Measurements from ENCODE around the gene GHITM.

The GHITM gene

DNA sequence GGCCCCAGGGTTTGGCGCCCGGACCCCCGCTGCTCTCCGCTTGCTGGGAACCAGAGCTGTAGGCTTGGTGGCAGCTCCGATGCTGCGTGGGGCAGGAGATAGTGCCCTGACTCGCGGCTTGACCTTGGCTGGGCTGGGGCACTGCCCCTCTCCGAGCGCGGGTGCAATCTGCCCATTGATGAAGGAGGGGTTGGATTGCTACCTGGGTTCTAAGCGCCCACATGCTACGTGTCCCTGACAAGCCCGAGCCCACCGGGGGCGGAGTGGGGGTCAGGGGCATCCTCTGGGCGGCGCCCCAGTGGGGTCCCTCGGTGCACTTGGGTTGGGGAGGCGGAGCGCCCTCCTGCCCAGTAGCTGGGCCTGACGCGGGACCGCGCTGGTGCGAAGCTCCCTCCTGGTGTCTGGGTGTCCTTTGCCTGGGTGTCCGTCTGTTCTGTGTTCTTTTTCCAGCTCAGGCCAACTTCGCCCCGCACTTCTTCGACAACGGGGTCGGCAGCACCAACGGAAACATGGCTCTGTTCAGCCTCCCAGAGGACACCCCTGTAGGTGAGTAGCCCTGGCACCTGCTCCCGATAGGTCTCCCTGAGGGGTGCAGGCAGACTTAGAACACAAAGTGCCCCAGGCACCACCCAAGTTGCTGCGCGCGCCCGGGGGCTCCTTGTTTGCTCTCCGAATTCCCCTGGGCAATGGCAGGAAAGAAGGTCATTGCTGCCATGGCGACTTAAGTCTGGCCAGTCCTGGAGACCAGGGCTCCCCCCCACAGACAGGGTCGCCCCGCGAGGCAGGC, 55.9 kb downstream of the GHITM start:
- H3K36me3 ChIP-seq (ENCODE audit: control insufficient read depth, low read depth, low read length): no peaks in the 10 kb centered on the region
- no peaks in the 10 kb centered on the region for H3K9me3 ChIP-seq (ENCODE audit: control insufficient read depth, low read depth, low read length)
- no peak overlapping the region for H3K27ac ChIP-seq (ENCODE audit: low read length)
- H3K4me3 ChIP-seq (ENCODE audit: low read length): peak overlapping the region; percentile 63
- no peak overlapping the region for H3K9ac ChIP-seq (ENCODE audit: low read length)
- H3K4me1 ChIP-seq (ENCODE audit: control insufficient read depth, low read depth, low read length): no peaks in the 10 kb centered on the region
- peaks cover 41% of the 10 kb centered on the region for H3K27me3 ChIP-seq (ENCODE audit: control insufficient read depth, insufficient read depth, low read length)

DNA sequence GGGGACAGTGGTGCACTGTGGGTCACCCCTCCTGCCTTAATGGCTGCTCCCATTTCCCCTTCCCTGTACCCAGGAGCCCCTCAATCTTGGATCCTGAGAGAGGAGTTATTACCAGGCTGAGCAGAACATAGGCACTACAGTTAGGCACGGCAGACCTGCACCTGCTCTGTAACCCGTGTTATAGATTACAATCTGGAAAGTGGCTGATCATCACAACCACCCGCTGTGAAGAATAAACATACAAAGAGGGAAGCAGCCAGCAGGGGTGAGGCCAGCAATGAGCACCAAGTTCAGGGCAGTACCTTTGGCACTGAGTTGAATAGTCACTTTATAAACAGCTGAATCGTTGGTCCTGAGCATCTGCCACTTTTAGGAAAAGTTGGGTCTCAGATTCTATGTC, 56.8 kb downstream of the GHITM start:
- H3K4me3 ChIP-seq (ENCODE audit: low read length): no peak overlapping the region
- no peak overlapping the region for H3K9ac ChIP-seq (ENCODE audit: low read length)
- no peaks in the 10 kb centered on the region for H3K9me3 ChIP-seq (ENCODE audit: control insufficient read depth, low read depth, low read length)
- peaks cover 41% of the 10 kb centered on the region for H3K27me3 ChIP-seq (ENCODE audit: control insufficient read depth, insufficient read depth, low read length)
- no peak overlapping the region for H3K27ac ChIP-seq (ENCODE audit: low read length)
- no peaks in the 10 kb centered on the region for H3K36me3 ChIP-seq (ENCODE audit: control insufficient read depth, low read depth, low read length)
- no peaks in the 10 kb centered on the region for H3K4me1 ChIP-seq (ENCODE audit: control insufficient read depth, low read depth, low read length)

DNA sequence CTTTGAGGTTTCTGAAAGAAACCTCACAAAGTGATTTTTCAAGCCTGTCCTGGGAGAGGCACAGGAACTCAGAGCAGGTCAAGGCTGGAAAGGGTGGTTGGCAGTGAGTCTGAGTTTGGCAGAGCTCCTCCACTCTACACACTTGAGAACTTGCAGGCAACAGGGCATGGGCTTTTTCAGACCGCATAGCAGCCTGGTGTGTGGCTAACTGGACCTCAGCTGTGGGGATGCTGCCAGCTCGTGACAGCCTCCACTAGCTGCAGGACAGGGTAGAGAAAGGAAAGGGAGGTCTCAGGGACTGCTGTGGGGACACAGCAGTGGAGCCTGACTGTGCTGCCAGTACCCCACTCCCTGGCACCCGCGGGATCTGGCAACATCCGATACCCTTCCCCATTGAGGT, 57.6 kb downstream of the GHITM start:
- H3K9me3 ChIP-seq (ENCODE audit: control insufficient read depth, low read depth, low read length): no peaks in the 10 kb centered on the region
- no peaks in the 10 kb centered on the region for H3K4me1 ChIP-seq (ENCODE audit: control insufficient read depth, low read depth, low read length)
- no peak overlapping the region for H3K27ac ChIP-seq (ENCODE audit: low read length)
- H3K36me3 ChIP-seq (ENCODE audit: control insufficient read depth, low read depth, low read length): no peaks in the 10 kb centered on the region
- no peak overlapping the region for H3K4me3 ChIP-seq (ENCODE audit: low read length)
- peaks cover 41% of the 10 kb centered on the region for H3K27me3 ChIP-seq (ENCODE audit: control insufficient read depth, insufficient read depth, low read length)
- no peak overlapping the region for H3K9ac ChIP-seq (ENCODE audit: low read length)

DNA sequence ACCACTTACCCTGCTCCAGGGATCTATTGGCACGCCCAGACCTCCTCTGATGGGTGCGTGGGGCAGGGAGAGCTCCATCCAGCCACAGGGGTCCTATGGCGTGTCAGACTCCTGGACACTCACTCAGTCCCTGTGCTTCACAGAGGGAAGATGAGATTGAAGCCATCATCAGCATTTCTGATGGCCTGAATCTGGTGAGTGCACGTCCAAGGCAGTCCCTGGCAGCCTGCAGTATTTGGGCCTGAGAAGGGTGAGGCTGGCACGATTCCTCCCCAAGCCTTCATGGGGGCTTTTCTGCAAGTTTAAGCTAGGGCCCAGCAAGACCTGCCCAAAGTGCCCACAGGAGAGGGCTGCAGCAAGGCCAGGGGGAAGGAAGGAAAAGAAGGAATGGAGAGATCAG, 58.3 kb downstream of the GHITM start:
- H3K27me3 ChIP-seq (ENCODE audit: control insufficient read depth, insufficient read depth, low read length): peaks cover 39% of the 10 kb centered on the region

DNA sequence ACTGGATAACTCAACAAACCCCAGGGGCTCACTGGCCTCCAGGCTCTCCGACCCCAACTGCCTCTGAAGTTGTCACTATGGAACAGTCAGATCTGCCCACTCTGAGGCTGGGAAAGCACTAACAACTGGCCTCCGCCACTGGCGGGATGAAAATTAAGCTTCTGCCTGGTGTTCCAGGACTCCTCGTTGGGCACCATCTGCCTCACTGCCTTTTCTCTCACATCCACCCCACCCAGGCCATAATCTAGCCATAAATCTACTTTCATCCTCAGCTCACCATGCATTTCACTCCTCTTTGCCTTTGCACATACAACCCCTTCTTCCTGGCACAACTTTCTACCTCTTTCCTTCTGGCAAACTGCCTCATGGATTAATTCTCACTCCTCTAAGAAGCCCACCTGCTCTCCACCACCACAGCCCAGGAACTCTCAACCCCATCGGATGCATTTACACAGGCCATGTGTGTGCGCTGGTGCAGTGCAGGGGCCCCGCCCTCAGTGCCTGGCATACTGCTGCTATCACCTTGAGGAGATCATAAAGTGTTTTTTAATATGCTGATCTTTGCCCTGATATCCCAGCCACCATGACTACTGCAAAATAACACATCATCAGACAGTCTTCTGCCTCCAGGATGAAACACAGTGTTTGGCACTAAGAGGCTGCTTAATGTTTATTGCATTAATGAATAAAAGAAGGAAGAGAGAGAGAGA, 59.1 kb downstream of the GHITM start:
- Histone ChIP-seq H3K4me3 (ENCODE audit: low read length) (no peak overlapping the region), H3K36me3 (ENCODE audit: control insufficient read depth, low read depth, low read length) (no peaks in the 10 kb centered on the region), H3K27ac (ENCODE audit: low read length) (no peak overlapping the region), H3K27me3 (ENCODE audit: control insufficient read depth, insufficient read depth, low read length) (peaks cover 32% of the 10 kb centered on the region), H3K9ac (ENCODE audit: low read length) (no peak overlapping the region), H3K9me3 (ENCODE audit: control insufficient read depth, low read depth, low read length) (no peaks in the 10 kb centered on the region), H3K4me1 (ENCODE audit: control insufficient read depth, low read depth, low read length) (no peaks in the 10 kb centered on the region)

More for the DNA sequence above, 58.3 kb downstream of the GHITM start:
- H3K9me3 ChIP-seq (ENCODE audit: control insufficient read depth, low read depth, low read length): no peaks in the 10 kb centered on the region
- H3K4me3 ChIP-seq (ENCODE audit: low read length): no peak overlapping the region
- H3K36me3 ChIP-seq (ENCODE audit: control insufficient read depth, low read depth, low read length): no peaks in the 10 kb centered on the region
- no peaks in the 10 kb centered on the region for H3K4me1 ChIP-seq (ENCODE audit: control insufficient read depth, low read depth, low read length)
- H3K9ac ChIP-seq (ENCODE audit: low read length): no peak overlapping the region
- no peak overlapping the region for H3K27ac ChIP-seq (ENCODE audit: low read length)

DNA sequence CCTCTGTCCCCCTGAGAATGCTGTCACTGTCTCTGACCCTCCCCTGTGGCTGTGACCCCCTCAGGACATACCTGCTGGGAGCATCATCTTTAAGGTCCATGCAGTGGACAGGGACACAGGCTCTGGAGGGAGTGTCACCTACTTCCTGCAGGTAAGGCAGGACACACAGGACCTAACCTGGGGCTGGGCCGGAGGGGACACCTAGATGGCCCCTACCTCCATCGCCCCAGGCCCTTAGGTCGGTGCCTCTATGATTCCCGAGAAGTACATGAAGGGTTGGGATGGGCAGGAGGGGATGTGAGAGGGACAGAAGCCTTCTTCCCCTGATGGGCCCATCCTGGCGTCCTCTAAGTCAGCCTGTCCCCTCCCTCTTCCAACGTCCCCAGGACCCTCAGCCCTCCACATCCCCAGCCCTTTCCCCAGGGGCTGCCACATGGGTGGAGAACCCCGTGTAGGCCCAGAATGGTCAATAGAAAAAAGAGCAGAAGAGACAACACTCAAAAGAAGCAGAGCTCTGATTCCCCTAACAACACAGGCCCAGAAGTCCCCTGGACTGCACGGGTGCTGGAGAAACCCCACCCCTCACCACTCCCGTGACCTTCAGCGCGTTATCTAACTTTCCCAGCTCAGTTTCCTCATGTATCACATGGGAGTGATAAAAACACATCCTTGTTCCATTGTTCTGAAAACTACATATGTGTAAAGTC, 61.4 kb downstream of the GHITM start:
- no peaks in the 10 kb centered on the region for H3K9me3 ChIP-seq (ENCODE audit: control insufficient read depth, low read depth, low read length)
- no peak overlapping the region for H3K4me3 ChIP-seq (ENCODE audit: low read length)
- no peak overlapping the region for H3K9ac ChIP-seq (ENCODE audit: low read length)
- no peaks in the 10 kb centered on the region for H3K4me1 ChIP-seq (ENCODE audit: control insufficient read depth, low read depth, low read length)
- no peak overlapping the region for H3K27ac ChIP-seq (ENCODE audit: low read length)
- H3K27me3 ChIP-seq (ENCODE audit: control insufficient read depth, insufficient read depth, low read length): peaks cover 10% of the 10 kb centered on the region
- no peaks in the 10 kb centered on the region for H3K36me3 ChIP-seq (ENCODE audit: control insufficient read depth, low read depth, low read length)

DNA sequence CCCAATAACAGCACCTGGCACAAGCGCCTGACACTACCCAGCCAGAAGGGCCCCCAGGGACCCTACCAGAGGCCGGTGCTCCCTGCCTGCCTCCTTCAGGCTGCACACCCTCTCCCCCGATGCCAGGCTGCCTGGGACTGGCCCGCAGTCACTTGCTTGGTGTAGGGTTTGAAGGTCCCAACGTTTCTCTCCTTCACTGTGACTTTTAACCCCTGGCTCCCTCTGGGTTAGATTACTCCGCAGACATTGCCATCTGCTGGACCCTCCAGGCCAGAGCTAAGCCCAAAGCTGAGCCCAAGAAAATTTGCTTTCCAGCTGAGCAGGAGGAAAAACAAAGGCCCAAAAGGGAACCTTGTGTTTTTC, 61.9 kb downstream of the GHITM start:
- Histone ChIP-seq H3K36me3 (ENCODE audit: control insufficient read depth, low read depth, low read length) (no peaks in the 10 kb centered on the region), H3K4me1 (ENCODE audit: control insufficient read depth, low read depth, low read length) (no peaks in the 10 kb centered on the region), H3K27ac (ENCODE audit: low read length) (no peak overlapping the region), H3K4me3 (ENCODE audit: low read length) (no peak overlapping the region), H3K27me3 (ENCODE audit: control insufficient read depth, insufficient read depth, low read length) (peaks cover 5% of the 10 kb centered on the region), H3K9me3 (ENCODE audit: control insufficient read depth, low read depth, low read length) (no peaks in the 10 kb centered on the region), H3K9ac (ENCODE audit: low read length) (no peak overlapping the region)

DNA sequence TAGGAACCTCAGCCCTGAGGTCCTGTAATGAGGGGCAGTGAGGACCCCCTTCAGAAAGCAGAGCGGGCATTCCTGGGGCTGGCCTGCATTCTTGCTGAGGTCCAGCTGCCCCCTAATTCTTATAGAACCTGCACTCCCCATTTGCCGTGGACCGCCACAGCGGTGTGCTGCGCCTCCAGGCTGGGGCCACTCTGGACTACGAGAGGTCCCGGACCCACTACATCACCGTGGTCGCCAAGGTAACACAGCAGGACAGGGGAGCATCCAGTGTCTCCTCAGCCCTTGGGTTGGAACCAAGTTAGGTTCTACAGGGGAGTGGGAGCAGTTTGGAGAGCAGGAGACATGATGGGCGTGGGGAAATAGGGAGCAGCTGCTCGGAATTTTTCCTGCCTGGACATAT, 62.4 kb downstream of the GHITM start:
- Histone ChIP-seq H3K36me3 (ENCODE audit: control insufficient read depth, low read depth, low read length) (no peaks in the 10 kb centered on the region), H3K9ac (ENCODE audit: low read length) (no peak overlapping the region)

DNA sequence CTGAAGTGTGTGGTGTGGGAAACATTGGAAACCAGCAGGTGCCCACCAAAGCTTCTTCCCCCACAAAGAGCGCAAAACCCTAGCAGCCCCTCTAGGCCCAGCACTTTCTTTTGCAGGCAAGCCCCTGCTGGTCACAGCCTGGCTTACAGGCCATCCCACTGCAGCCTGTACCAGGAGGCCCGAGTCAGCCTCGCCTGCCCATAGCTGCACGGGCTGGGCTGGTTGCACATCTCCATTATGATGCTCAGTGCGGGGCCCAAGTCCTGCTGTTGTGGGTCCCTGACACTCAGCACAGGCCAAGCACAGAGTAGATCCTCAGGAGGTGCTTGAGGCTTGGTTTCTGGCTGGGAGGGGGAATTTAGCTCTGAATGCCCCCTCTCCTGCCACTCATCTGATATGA, 63.0 kb downstream of the GHITM start:
- no peak overlapping the region for H3K4me3 ChIP-seq (ENCODE audit: low read length)
- H3K4me1 ChIP-seq (ENCODE audit: control insufficient read depth, low read depth, low read length): no peaks in the 10 kb centered on the region
- H3K27ac ChIP-seq (ENCODE audit: low read length): no peak overlapping the region
- H3K9ac ChIP-seq (ENCODE audit: low read length): no peak overlapping the region
- H3K9me3 ChIP-seq (ENCODE audit: control insufficient read depth, low read depth, low read length): no peaks in the 10 kb centered on the region
- no peaks in the 10 kb centered on the region for H3K27me3 ChIP-seq (ENCODE audit: control insufficient read depth, insufficient read depth, low read length)
- no peaks in the 10 kb centered on the region for H3K36me3 ChIP-seq (ENCODE audit: control insufficient read depth, low read depth, low read length)

More for the DNA sequence above, 62.4 kb downstream of the GHITM start:
- Histone ChIP-seq H3K27ac (ENCODE audit: low read length) (no peak overlapping the region), H3K4me3 (ENCODE audit: low read length) (no peak overlapping the region), H3K4me1 (ENCODE audit: control insufficient read depth, low read depth, low read length) (no peaks in the 10 kb centered on the region), H3K27me3 (ENCODE audit: control insufficient read depth, insufficient read depth, low read length) (peaks cover under 1% of the 10 kb centered on the region), H3K9me3 (ENCODE audit: control insufficient read depth, low read depth, low read length) (no peaks in the 10 kb centered on the region)
